Neural progenitor cell (in vitro differentiated cells): ENCODE results near the gene DHDH.

Experiments
- EZH2 ChIP-seq: fragments of 200-600 bp; sonication (generic); IDR thresholded peaks from 2 replicates; pipeline ENCODE4 v1.6.1; 2017; ENCODE audit warnings: antibody characterized with exemption, mild to moderate bottlenecking, moderate library complexity
- TF ChIP-seq, protein P1 (sequence below): fragments of 200-600 bp; sonication (generic); IDR thresholded peaks from 2 replicates; pipeline ENCODE4 v1.5.1; 2017; ENCODE audit warnings: antibody characterized with exemption, mild to moderate bottlenecking

DNA sequence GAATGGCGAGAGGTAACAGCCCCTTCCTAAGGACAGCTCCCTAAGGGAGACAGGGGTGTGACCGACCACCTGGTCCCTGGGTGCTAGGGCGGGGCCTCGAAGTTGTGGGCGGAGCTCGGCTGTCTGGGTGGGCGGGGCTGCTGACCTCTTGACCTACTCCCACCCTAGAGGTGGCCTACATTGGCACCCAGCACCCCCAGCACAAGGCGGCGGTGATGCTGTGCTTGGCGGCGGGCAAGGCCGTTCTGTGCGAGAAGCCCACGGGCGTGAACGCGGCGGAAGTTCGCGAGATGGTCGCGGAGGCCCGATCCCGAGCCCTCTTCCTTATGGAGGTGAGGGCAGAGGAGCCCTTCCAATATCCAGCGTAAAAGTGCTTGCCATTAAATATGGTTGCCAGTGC is 2.4 kb downstream of the DHDH start:
- TF ChIP-seq, protein P1, sequence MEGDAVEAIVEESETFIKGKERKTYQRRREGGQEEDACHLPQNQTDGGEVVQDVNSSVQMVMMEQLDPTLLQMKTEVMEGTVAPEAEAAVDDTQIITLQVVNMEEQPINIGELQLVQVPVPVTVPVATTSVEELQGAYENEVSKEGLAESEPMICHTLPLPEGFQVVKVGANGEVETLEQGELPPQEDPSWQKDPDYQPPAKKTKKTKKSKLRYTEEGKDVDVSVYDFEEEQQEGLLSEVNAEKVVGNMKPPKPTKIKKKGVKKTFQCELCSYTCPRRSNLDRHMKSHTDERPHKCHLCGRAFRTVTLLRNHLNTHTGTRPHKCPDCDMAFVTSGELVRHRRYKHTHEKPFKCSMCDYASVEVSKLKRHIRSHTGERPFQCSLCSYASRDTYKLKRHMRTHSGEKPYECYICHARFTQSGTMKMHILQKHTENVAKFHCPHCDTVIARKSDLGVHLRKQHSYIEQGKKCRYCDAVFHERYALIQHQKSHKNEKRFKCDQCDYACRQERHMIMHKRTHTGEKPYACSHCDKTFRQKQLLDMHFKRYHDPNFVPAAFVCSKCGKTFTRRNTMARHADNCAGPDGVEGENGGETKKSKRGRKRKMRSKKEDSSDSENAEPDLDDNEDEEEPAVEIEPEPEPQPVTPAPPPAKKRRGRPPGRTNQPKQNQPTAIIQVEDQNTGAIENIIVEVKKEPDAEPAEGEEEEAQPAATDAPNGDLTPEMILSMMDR: no peak
- no peak for TF ChIP-seq EZH2
